Measurements from ENCODE around the gene PATJ.
"Not testable (repeated sequence)": the region's sequence is repeated elsewhere in the genome, so short reads cannot be mapped to it uniquely, and the experiment has no call there.

Gene PATJ

DNA sequence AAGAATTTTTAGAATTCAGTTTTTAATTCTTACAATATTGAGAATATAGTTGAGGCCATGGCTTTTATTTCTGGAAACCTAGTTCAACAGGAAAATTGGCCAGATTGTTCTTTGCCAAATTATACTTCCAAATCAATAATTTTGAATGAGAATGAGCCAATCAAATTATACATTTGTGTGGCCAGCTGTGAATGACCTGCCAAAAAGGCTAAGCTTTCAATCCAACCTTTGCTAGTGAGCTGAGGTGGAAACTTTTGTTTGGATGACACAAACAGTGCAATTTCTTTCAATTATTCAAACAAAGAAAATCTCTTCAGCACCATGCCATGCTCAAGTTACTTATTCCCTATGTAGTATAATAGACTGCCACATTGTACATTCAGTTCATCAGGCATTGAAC, 167.8 kb downstream of the PATJ start:
- H3K36me3 Mint-ChIP-seq (ENCODE audit: low read depth), result peaks cover 3% of the 10 kb centered on the region
- no peaks in the 10 kb centered on the region for H3K9me3 Mint-ChIP-seq
- H3K27ac Mint-ChIP-seq, result no peak overlapping the region
- H3K4me3 Mint-ChIP-seq, result no peak overlapping the region
- no peaks in the 10 kb centered on the region for H3K4me1 Mint-ChIP-seq (ENCODE audit: low read depth)
- H3K27me3 Mint-ChIP-seq (ENCODE audit: low read depth), result no peaks in the 10 kb centered on the region

DNA sequence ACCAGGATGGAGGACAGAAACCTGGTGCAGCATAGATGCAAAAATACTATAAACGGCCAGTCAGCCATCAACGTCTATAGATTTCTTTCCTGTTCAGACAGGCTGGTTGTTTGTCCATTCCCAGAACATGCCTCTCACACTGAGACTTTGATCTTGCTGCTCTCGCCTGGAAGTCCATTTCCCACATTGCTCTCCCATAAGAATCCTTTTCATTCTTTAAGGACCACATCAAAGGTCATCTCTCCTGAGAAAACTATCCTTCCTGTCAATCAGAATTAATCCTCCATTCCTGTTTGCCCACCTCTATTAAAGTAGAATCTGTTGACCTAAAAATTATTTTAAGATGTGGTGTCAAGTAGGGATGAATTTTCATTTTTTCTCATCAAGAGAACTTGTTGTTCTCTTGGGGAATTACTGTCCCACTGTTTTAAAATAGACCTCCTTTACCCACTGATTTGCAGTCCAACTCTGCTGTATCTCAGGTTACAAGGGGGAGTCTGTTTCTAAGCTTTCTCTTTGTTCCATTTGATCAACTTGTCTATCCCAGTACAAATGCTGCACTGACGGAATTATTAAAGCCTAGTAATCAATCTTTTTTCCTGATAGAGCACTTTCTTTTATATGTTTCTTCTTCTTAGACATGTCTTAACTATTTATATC, 172.7 kb downstream of the PATJ start:
- H3K4me1 Mint-ChIP-seq (ENCODE audit: low read depth), result no peaks in the 10 kb centered on the region
- H3K36me3 Mint-ChIP-seq (ENCODE audit: low read depth), result no peaks in the 10 kb centered on the region
- no peak overlapping the region for H3K4me3 Mint-ChIP-seq
- H3K27me3 Mint-ChIP-seq (ENCODE audit: low read depth), result no peaks in the 10 kb centered on the region
- H3K27ac Mint-ChIP-seq, result no peak overlapping the region
- no peaks in the 10 kb centered on the region for H3K9me3 Mint-ChIP-seq

DNA sequence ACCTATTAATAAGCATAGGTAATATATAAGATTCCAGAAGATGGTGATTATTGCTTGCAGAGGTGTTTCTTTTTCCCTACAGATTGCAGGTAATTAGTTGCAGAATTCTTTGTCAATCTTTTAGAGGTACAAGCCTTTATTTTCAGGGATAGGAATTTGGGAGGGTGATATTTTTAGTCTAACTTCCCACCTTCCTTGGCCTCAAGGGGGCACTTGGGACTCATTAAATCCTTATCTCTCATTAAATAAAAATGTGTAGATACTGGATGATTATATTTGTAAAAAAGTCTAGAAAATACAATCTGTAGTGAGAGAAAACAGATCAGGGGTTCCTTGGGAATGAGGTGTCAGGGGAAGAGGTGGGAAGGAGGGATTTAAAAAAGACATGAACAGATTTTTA, 179.2 kb downstream of the PATJ start:
- Mint-ChIP-seq H3K36me3 (ENCODE audit: low read depth) (peaks cover 5% of the 10 kb centered on the region), H3K4me1 (ENCODE audit: low read depth) (no peaks in the 10 kb centered on the region), H3K27me3 (ENCODE audit: low read depth) (no peaks in the 10 kb centered on the region), H3K4me3 (no peak overlapping the region), H3K9me3 (peaks cover 3% of the 10 kb centered on the region), H3K27ac (no peak overlapping the region)

DNA sequence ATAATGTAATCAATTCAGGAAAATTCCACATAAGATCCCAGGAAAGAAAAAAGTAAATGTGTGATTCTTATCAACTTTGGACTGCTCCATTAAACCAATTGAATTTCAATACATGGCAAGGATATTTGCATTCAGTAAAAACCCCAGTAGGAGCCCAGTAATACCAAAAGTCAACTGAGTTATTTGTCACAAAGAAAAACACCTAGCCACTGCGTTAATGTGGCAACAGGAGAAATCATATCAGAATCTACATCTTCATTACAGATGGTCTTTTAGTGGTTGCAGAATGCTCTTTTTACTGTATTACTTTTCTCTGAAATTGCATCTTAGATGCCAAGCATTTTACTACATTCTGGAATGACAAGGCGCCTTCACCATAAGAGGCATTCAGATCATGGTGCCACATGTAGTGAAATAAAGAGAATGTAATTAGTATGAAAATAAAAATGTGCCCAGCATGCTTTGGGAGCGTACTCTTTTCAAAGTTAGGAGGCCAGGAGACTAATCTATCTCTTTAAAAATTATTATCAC, 180.7 kb downstream of the PATJ start:
- H3K4me3 Mint-ChIP-seq, result no peak overlapping the region
- H3K36me3 Mint-ChIP-seq (ENCODE audit: low read depth), result peaks cover 5% of the 10 kb centered on the region
- H3K27me3 Mint-ChIP-seq (ENCODE audit: low read depth), result no peaks in the 10 kb centered on the region
- H3K4me1 Mint-ChIP-seq (ENCODE audit: low read depth), result no peaks in the 10 kb centered on the region
- no peak overlapping the region for H3K27ac Mint-ChIP-seq
- peaks cover 3% of the 10 kb centered on the region for H3K9me3 Mint-ChIP-seq

DNA sequence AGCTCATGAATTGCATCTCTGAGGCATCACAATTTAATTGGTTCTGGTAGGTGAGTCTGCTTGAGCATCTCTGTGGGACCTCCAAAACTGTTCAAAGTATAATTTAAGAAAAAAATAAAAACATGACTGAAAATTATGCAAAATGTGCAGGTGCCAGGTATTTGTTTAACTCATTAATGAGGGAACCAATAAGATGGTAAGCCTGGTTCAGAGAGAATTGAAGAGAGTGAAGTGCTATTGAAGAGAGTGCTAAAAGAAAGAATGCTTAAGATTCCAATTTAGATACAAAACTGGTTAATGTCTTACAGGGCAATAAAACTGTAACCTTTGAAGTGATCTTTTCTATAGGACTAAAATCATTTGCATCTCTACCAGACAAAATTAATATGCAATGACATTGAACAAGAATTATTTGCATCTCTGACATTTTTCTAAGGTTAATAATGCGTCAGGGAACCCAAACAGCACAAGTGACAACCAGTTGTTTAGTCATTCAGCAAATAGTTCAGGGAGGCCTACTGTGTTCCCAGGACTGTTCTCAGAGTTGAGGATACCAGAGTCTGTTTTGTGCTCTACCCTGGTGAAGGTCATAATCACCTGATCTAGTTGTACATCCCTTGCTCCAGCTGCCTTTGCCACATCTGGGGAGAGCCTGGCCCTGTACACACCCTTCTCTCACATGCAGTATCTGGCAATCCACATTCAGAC, 183.5 kb downstream of the PATJ start:
- H3K4me3 Mint-ChIP-seq, result no peak overlapping the region
- H3K4me1 Mint-ChIP-seq (ENCODE audit: low read depth), result no peaks in the 10 kb centered on the region
- H3K27me3 Mint-ChIP-seq (ENCODE audit: low read depth), result no peaks in the 10 kb centered on the region
- peaks cover 2% of the 10 kb centered on the region for H3K36me3 Mint-ChIP-seq (ENCODE audit: low read depth)
- no peaks in the 10 kb centered on the region for H3K9me3 Mint-ChIP-seq
- H3K27ac Mint-ChIP-seq, result no peak overlapping the region

DNA sequence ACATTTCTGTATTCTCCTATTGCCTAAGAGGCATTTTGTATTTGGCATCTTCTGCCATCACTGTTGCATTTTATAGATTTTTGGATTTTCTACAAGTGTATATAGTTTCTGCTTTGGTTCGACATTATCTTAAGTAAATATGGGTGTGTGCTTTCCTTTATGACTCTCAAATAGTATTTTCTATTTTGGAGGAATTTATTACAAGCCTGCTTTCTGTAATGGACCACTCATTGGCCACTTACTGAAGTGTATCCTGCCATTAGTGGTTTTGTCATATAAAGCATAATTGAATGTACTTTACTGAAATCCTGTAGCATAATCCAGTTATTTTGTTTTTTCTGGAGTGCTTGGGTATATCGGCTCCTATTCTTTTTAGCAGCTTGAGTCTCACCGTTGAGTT, 184.3 kb downstream of the PATJ start:
- Mint-ChIP-seq H3K4me1 (ENCODE audit: low read depth) (peaks cover 1% of the 10 kb centered on the region), H3K9me3 (no peaks in the 10 kb centered on the region), H3K4me3 (no peak overlapping the region), H3K36me3 (ENCODE audit: low read depth) (no peaks in the 10 kb centered on the region), H3K27ac (no peak overlapping the region), H3K27me3 (ENCODE audit: low read depth) (no peaks in the 10 kb centered on the region)

DNA sequence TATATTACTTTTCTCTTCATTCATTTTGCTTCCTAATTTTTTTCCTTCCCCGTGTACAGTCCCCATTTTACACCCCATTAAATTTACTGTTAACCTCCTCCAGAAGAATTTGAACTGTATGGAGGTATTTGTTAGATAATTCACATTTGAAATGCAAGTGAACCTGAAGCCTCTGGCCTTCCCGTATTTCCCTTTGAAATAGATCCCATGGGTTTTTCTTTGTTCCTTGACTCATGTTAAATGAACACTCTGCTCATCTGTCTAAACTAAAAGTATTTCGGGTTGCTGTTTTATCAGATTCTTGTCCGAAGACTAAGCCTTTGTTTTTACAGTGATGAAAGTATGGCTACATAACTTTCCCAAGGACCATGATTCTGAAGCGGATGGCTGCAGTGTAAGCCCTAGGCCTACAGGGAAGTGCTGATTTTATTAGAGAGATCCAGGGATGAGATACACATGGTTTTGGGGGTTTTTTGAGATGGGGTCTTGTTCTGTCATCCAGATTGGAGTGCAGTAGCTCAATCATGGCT, 187.9 kb downstream of the PATJ start:
- H3K27me3 Mint-ChIP-seq (ENCODE audit: low read depth), result no peaks in the 10 kb centered on the region
- H3K9me3 Mint-ChIP-seq, result no peaks in the 10 kb centered on the region
- no peaks in the 10 kb centered on the region for H3K36me3 Mint-ChIP-seq (ENCODE audit: low read depth)
- no peak overlapping the region for H3K27ac Mint-ChIP-seq
- H3K4me3 Mint-ChIP-seq, result no peak overlapping the region
- H3K4me1 Mint-ChIP-seq (ENCODE audit: low read depth), result peaks cover 1% of the 10 kb centered on the region

DNA sequence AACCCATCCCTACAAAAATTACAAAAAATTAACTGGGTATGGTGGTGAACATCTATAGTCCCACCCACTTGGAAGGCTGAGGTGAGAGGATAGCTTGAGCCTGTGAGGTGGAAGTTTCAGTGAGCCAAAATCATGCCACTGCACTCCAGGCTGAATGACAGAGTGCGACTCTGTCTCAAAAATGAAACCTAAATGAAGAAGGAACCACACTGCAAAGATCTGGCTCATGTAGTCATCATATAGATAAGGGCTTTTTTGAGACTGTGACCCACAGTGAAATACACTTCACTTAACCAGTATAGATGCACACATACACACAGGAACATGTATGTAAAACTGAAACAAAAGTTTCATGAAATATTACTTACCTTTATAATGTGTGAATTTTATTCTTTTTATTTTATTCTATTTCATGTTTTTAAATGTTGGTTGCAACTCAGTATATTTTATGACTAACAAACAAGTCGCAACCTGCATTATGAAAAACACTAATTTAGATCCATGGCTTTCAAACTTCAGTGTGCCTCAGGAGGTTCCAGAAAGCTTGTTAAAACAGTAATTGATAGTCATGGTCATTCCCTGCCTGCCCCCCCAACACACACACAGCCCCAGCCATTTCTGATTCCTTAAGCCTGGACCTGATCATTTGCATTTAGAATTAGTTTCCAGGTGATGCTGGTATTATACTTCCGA, 189.5 kb downstream of the PATJ start:
- Mint-ChIP-seq H3K4me1 (ENCODE audit: low read depth) (peaks cover 1% of the 10 kb centered on the region), H3K36me3 (ENCODE audit: low read depth) (no peaks in the 10 kb centered on the region), H3K9me3 (no peaks in the 10 kb centered on the region), H3K27ac (no peak overlapping the region), H3K27me3 (ENCODE audit: low read depth) (no peaks in the 10 kb centered on the region), H3K4me3 (no peak overlapping the region)

DNA sequence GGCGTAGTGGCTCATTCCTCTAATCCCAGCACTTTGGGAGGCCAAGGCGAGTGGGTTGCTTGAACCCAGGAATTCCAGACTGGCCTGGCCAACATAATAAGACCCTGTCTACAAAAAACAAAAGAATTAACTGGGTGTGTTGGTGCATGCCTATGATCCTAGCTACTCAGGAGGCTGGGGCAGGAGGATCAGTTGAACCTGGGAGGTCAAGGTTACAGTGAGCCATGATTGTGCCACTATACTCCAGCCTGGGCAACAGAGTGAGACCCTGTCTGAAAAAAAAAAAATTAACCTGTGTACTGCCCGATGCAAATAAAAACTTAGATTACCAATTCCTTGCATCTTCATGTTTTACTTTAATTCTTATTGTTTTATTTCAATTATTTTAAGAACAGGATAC, 193.2 kb downstream of the PATJ start:
- H3K4me1 Mint-ChIP-seq (ENCODE audit: low read depth), result peaks cover 1% of the 10 kb centered on the region
- no peak overlapping the region for H3K4me3 Mint-ChIP-seq
- H3K9me3 Mint-ChIP-seq, result no peaks in the 10 kb centered on the region
- no peaks in the 10 kb centered on the region for H3K27me3 Mint-ChIP-seq (ENCODE audit: low read depth)
- H3K36me3 Mint-ChIP-seq (ENCODE audit: low read depth), result peaks cover 1% of the 10 kb centered on the region
- no peak overlapping the region for H3K27ac Mint-ChIP-seq

DNA sequence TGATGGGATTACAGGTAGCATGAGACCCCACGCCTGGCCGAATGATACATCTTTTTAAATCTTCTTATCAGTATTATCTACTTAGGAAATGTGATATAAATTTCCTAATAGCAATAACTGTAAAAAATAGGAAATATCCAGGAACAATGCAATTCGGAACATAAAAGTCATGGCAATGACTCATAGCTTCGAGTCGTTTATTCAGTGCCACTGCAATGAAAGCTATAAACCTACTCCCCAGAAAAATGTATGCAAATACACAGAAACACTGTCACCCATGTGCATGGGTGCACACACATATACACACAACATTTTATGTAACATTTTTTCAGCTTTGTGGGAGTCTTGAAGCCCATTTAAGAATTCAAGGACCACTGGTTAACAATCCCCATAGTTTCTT, 194.6 kb downstream of the PATJ start:
- H3K27me3 Mint-ChIP-seq (ENCODE audit: low read depth), result no peaks in the 10 kb centered on the region
- H3K4me3 Mint-ChIP-seq, result no peak overlapping the region
- H3K9me3 Mint-ChIP-seq, result no peaks in the 10 kb centered on the region
- no peak overlapping the region for H3K27ac Mint-ChIP-seq
- H3K4me1 Mint-ChIP-seq (ENCODE audit: low read depth), result no peaks in the 10 kb centered on the region
- H3K36me3 Mint-ChIP-seq (ENCODE audit: low read depth), result peaks cover 1% of the 10 kb centered on the region

DNA sequence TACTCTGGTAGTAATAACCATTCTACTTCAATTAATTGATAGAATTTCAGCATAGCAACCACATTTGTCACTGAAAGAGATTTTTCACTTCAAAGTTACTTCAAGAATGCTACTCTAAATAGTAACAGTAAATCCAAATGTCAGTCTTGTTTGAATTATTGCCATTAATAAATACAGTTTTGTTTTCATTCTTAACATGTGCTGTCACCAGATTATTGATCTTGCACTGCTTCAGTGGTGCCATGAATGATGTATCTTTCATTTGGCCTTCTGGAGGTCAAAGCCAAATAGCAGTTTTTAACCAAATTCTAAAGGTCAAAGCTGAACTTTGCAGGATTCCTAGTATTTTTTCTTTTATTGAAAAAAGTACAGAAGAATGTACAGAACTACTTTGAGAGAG, 199.5 kb downstream of the PATJ start:
- peaks cover 1% of the 10 kb centered on the region for H3K36me3 Mint-ChIP-seq (ENCODE audit: low read depth)
- no peak overlapping the region for H3K27ac Mint-ChIP-seq
- no peaks in the 10 kb centered on the region for H3K27me3 Mint-ChIP-seq (ENCODE audit: low read depth)
- H3K4me1 Mint-ChIP-seq (ENCODE audit: low read depth), result no peaks in the 10 kb centered on the region
- no peaks in the 10 kb centered on the region for H3K9me3 Mint-ChIP-seq
- no peak overlapping the region for H3K4me3 Mint-ChIP-seq

DNA sequence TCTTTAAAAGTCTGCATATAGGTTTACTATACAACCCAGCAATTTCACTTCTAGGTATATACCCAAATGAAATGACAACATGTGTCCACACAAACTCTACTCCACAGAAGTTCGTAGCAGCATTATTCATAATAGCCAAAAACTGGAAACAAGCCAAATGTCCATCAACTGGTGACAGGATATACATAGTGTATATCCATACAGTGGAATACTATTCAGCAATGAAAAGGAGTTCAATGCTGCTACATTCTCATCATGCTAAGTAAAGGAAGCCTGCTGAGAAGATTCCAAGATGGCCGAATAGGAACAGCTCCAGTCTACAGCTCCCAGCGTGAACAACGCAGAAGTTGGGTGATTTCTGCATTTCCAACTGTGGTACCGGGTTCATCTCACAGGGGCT, 200.6 kb downstream of the PATJ start:
- peaks cover 1% of the 10 kb centered on the region for H3K36me3 Mint-ChIP-seq (ENCODE audit: low read depth)

DNA sequence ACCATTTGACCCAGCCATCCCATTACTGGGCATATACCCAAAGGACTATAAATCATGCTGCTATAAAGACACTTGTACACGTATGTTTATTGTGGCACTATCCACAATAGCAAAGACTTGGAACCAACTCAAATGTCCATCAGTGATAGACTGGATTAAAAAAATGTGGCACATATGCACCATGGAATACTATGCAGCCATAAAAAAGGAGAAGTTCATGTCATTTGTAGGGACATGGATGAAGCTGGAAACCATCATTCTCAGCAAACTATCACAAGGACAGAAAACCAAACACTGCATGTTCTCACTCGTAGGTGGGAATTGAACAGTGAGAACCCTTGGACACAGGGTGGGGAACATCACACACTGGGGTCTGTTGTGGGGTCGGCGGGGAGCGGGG, 206.4 kb downstream of the PATJ start:
- H3K4me3 Mint-ChIP-seq; H3K27me3 Mint-ChIP-seq (ENCODE audit: low read depth); H3K9me3 Mint-ChIP-seq; H3K27ac Mint-ChIP-seq; H3K4me1 Mint-ChIP-seq (ENCODE audit: low read depth); H3K36me3 Mint-ChIP-seq (ENCODE audit: low read depth): not testable (repeated sequence)

More for the DNA sequence above, 200.6 kb downstream of the PATJ start:
- Mint-ChIP-seq H3K9me3 (no peaks in the 10 kb centered on the region), H3K27me3 (ENCODE audit: low read depth) (no peaks in the 10 kb centered on the region), H3K27ac (no peak overlapping the region), H3K4me1 (ENCODE audit: low read depth) (no peaks in the 10 kb centered on the region), H3K4me3 (no peak overlapping the region)

DNA sequence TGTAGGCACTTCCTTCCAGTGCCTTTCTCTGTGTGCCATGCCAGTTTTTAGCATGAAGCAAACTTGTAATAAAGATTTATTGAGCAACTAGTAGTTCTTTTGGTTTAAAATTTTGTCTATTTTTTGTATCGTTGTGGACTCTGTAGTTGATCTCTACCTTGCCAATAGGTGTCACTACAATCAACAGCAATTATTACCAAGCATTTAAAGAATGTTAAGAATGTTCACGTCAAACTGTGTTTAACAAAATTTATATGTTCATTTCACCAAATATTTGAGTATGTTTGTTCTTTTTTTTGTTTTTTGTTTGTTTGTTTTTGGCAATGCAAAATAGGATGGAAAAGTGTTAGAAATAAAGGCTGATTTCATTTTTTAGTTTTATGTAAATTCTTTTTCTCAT, 208.1 kb downstream of the PATJ start:
- H3K4me1 Mint-ChIP-seq (ENCODE audit: low read depth), result no peaks in the 10 kb centered on the region
- H3K4me3 Mint-ChIP-seq, result no peak overlapping the region
- no peaks in the 10 kb centered on the region for H3K36me3 Mint-ChIP-seq (ENCODE audit: low read depth)
- H3K27ac Mint-ChIP-seq, result no peak overlapping the region
- no peaks in the 10 kb centered on the region for H3K27me3 Mint-ChIP-seq (ENCODE audit: low read depth)
- H3K9me3 Mint-ChIP-seq, result no peaks in the 10 kb centered on the region
